HEK293T (cell line): Measurements from ENCODE around the gene POFUT2.

Experiments used
- ARNT ChIP-seq: fragments of 450-650 bp; IDR thresholded peaks from 2 replicates; pipeline ENCODE4 v1.6.1; 2017; ENCODE audit warnings: mild to moderate bottlenecking
- BHLHE40 ChIP-seq: fragments of 450-650 bp; IDR thresholded peaks from 2 replicates; pipeline ENCODE4 v1.6.1; 2016; ENCODE audit warnings: mild to moderate bottlenecking, moderate library complexity, borderline replicate concordance
- FOXA1 ChIP-seq: fragments of 450-650 bp; IDR thresholded peaks from 2 replicates; pipeline ENCODE4 v1.6.1; 2016; ENCODE audit warnings: mild to moderate bottlenecking
- L3MBTL2 ChIP-seq: fragments of 450-650 bp; conservative IDR thresholded peaks from 2 replicates; pipeline ENCODE4 v1.6.1; 2016; ENCODE audit warnings: mild to moderate bottlenecking
- LEF1 ChIP-seq: fragments of 450-650 bp; IDR thresholded peaks from 2 replicates; pipeline ENCODE4 v1.6.1; 2017; ENCODE audit warnings: mild to moderate bottlenecking, borderline replicate concordance
- NFRKB ChIP-seq: fragments of 450-650 bp; IDR thresholded peaks from 2 replicates; pipeline ENCODE4 v1.6.1; 2016; ENCODE audit warnings: mild to moderate bottlenecking, moderate library complexity
- SP1 ChIP-seq: fragments of 450-650 bp; IDR thresholded peaks from 2 replicates; pipeline ENCODE4 v1.6.1; 2017
- SUZ12 ChIP-seq: fragments of 450-650 bp; IDR thresholded peaks from 2 replicates; pipeline ENCODE4 v1.6.1; 2016; ENCODE audit warnings: mild to moderate bottlenecking
- TARDBP ChIP-seq: fragments of 450-650 bp; IDR thresholded peaks from 2 replicates; pipeline ENCODE4 v1.6.1; 2016
- TF ChIP-seq, protein P1 (sequence below): fragments of 450-650 bp; IDR thresholded peaks from 2 replicates; pipeline ENCODE4 v1.6.1; 2016

DNA sequence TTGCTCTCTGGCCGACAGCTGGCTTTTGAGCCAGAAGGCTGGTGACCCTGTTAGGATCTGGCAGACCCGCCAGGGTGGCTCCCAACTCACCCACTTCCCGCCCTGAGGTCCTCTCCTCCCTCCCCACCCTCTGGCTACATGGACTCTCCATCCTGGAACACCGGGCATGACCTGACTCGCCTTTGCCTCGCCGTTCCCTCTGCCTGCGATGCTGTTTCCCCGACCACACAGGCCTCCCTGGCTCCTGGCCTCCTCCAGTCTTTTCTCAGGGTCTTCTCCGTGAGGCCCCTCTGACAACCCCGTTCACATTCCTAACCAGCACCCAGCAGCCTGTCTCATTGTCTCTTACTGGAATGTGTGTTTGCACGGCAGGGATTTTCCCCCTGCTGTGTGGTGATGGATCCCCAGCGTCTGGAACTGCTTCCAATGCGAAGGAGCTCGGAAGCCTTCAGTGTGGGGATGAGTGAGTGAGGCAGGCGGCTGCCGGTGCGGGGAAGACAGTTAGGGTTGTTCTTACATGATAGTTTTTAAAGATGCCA lies 46.0 kb upstream of the POFUT2 start:
- TF ChIP-seq FOXA1 (no peak), SUZ12 (no peak), LEF1 (no peak), TARDBP (no peak), NFRKB (no peak), ARNT (no peak), SP1 (no peak), BHLHE40 (no peak), L3MBTL2 (no peak)
- TF ChIP-seq, protein P1, sequence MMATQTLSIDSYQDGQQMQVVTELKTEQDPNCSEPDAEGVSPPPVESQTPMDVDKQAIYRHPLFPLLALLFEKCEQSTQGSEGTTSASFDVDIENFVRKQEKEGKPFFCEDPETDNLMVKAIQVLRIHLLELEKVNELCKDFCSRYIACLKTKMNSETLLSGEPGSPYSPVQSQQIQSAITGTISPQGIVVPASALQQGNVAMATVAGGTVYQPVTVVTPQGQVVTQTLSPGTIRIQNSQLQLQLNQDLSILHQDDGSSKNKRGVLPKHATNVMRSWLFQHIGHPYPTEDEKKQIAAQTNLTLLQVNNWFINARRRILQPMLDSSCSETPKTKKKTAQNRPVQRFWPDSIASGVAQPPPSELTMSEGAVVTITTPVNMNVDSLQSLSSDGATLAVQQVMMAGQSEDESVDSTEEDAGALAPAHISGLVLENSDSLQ: no peak
